PC-9 (cell line): ENCODE data around the gene PITPNC1. TPM values are rescaled to one million over a fixed set of nuclear protein-coding genes. Genes with fewer than 3 reads are reported as not detected.
"Not testable (repeated sequence)": the region's sequence is repeated elsewhere in the genome, so short reads cannot be mapped to it uniquely, and the experiment has no call there.

ENCODE experiments used
- BruUV-seq: library from RNA; stranded (reverse); fragments of 400-500 nt; replicated peaks from 2 replicates; lab custom pipeline; 2021; lab: Mats Ljungman, UMichigan
- CTCF ChIA-PET: fragments of 300-600 bp; sonication (Branson Sonifier 250); formaldehyde crosslinking; loops from one replicate; lab custom pipeline; 2022; ENCODE audit warnings: antibody characterized with exemption; lab: Charles Lee
- POLR2A ChIA-PET: fragments of 300-600 bp; sonication (Branson Sonifier 250); formaldehyde crosslinking; loops from one replicate; lab custom pipeline; 2022; ENCODE audit warnings: antibody characterized with exemption; ENCODE audit not compliant: unreplicated experiment; lab: Charles Lee
- DNase-seq, 2 experiments: peaks; one replicate each; pipeline versions ENCODE4 v3.0.0 to v3.0.0-alpha.2; 2015 to 2022; ENCODE audit warnings: mixed read lengths in 1 of 2
- H2AFZ ChIP-seq: fragments of 200-600 bp; sonication (generic); 2 replicates; pipeline ENCODE4 v1.8.1; 2017; ENCODE audit warnings: antibody characterized with exemption
- H3F3A ChIP-seq: fragments of 200-600 bp; sonication (generic); 2 replicates; pipeline ENCODE4 v1.8.1; 2017; ENCODE audit warnings: antibody characterized with exemption, mild to moderate bottlenecking, low read depth; ENCODE audit not compliant: insufficient read depth
- H3K27ac ChIP-seq: fragments of 200-600 bp; sonication (generic); 2 replicates; pipeline ENCODE4 v1.6.1; 2016; ENCODE audit warnings: mixed run types
- H3K27me3 ChIP-seq: fragments of 200-600 bp; sonication (generic); 2 replicates; pipeline ENCODE4 v1.6.1; 2016; ENCODE audit warnings: low read depth, mixed run types; ENCODE audit not compliant: insufficient read depth
- H3K36me3 ChIP-seq: fragments of 200-600 bp; sonication (generic); 2 replicates; pipeline ENCODE4 v1.6.1; 2016; ENCODE audit warnings: low read depth, mixed run types
- H3K4me1 ChIP-seq: fragments of 200-600 bp; sonication (generic); replicated peaks from 2 replicates; pipeline ENCODE4 v1.6.1; 2016; ENCODE audit warnings: mixed run types; ENCODE audit not compliant: insufficient read depth
- H3K4me2 ChIP-seq: fragments of 200-600 bp; sonication (generic); 2 replicates; pipeline ENCODE4 v1.6.1; 2017; ENCODE audit warnings: mixed run types
- H3K4me3 ChIP-seq: fragments of 200-600 bp; sonication (generic); 2 replicates; pipeline ENCODE4 v1.6.1; 2016; ENCODE audit warnings: mixed run types
- H3K79me2 ChIP-seq: fragments of 200-600 bp; sonication (generic); 2 replicates; pipeline ENCODE4 v1.6.1; 2017; ENCODE audit warnings: low read depth, mixed run types
- H3K9me2 ChIP-seq: fragments of 200-600 bp; sonication (generic); 2 replicates; pipeline ENCODE4 v1.8.1; 2017; ENCODE audit warnings: mild to moderate bottlenecking; ENCODE audit not compliant: insufficient read depth
- H3K9me3 ChIP-seq: fragments of 200-600 bp; sonication (generic); 2 replicates; pipeline ENCODE4 v1.8.1; 2016; ENCODE audit warnings: low read depth; ENCODE audit not compliant: insufficient read depth
- H4K20me1 ChIP-seq: fragments of 200-600 bp; sonication (generic); 2 replicates; pipeline ENCODE4 v1.8.1; 2017; ENCODE audit not compliant: insufficient read depth
- EZH2 ChIP-seq: fragments of 200-600 bp; sonication (generic); IDR thresholded peaks from 2 replicates; pipeline ENCODE4 v1.8.0; 2017; ENCODE audit warnings: antibody characterized with exemption, low read depth
- intact Hi-C: fragments of 100-400 bp; cut with micrococcal nuclease; formaldehyde crosslinking; loops from one replicate; pipeline ENCODE4 v1.10.0; 2022; ENCODE audit not compliant: unreplicated experiment
- total RNA-seq: library from RNA; stranded (reverse); gene quantifications from 2 replicates; pipeline ENCODE4 v1.2.3, GENCODE V29; 2021
- TF ChIP-seq, protein P1 (sequence below): fragments of 200-600 bp; sonication (generic); conservative IDR thresholded peaks from 2 replicates; pipeline ENCODE4 v1.6.1; 2017; ENCODE audit warnings: mixed run types, antibody characterized with exemption, mild to moderate bottlenecking, moderate library complexity

Gene PITPNC1
- total RNA-seq, 1 experiment from 2014 or later, result 6.0 TPM

DNA sequence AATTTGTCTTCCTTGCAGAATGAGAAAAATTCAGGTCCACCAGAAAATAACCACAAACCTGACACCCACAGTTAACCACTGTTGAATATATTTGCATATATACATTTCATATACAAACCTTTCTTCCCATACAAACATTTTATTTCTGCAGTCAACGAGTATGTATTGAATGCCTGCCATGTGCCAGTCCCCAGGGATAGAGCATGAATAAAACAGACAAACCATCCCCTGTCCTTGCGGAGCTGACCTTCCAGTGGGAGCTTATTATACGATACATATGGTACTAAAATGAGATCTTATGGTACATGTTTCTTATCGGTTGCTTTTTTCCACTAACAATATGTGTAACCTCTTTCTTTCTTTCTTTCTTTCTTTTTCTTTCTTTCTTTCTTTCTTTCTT is 116.7 kb downstream of the PITPNC1 start:
- intact Hi-C loops, result loop anchor here (5.0 kb wide), 1 partner anchor 108 kb away; no protein-coding TSS in a partner anchor
- no peaks in the 10 kb centered on the region for H3K9me2 ChIP-seq
- POLR2A ChIA-PET, result interaction anchor here (0.6 kb wide), 1 partner anchor 10 kb away, joined by 5 read pairs; no protein-coding TSS in a partner anchor
- peaks cover 9% of the 10 kb centered on the region; the same call in 1 of the 2 replicates for H3F3A ChIP-seq
- no peak overlapping the region for H3K4me3 ChIP-seq
- no peaks in the 10 kb centered on the region for H3K9me3 ChIP-seq
- H3K4me2 ChIP-seq, result no peak overlapping the region
- TF ChIP-seq EZH2, result no peak
- TF ChIP-seq, protein P1, sequence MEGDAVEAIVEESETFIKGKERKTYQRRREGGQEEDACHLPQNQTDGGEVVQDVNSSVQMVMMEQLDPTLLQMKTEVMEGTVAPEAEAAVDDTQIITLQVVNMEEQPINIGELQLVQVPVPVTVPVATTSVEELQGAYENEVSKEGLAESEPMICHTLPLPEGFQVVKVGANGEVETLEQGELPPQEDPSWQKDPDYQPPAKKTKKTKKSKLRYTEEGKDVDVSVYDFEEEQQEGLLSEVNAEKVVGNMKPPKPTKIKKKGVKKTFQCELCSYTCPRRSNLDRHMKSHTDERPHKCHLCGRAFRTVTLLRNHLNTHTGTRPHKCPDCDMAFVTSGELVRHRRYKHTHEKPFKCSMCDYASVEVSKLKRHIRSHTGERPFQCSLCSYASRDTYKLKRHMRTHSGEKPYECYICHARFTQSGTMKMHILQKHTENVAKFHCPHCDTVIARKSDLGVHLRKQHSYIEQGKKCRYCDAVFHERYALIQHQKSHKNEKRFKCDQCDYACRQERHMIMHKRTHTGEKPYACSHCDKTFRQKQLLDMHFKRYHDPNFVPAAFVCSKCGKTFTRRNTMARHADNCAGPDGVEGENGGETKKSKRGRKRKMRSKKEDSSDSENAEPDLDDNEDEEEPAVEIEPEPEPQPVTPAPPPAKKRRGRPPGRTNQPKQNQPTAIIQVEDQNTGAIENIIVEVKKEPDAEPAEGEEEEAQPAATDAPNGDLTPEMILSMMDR, result no peak
- no peak for DNase-seq
- no peaks in the 10 kb centered on the region for H4K20me1 ChIP-seq
- H3K4me1 ChIP-seq, result peaks cover 8% of the 10 kb centered on the region
- no TSS peak for BruUV-seq
- CTCF ChIA-PET, result no interaction called here
- no peaks in the 10 kb centered on the region for H3K36me3 ChIP-seq
- no peaks in the 10 kb centered on the region for H3K27me3 ChIP-seq
- H2AFZ ChIP-seq, result no peak overlapping the region
- no peaks in the 10 kb centered on the region for H3K79me2 ChIP-seq
- no peak overlapping the region for H3K27ac ChIP-seq

DNA sequence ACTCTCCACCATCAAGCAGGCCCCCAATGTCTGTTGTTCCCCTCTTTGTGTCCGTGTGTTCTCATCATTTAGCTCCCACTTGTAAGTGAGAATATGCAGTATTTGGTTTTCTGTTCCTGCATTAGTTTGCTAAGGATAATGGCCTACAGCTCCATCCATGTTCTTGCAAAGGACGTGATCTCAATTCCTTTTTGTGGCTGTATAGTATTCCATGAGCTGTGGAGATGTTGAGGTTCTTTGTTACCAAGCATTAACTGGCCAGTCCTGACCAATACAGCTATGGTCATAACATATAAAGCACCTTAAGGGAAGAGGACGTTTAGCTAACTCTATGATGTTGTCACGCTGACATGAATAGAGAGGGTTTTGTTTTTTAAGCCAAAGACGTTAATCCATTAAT is 118.5 kb downstream of the PITPNC1 start:
- POLR2A ChIA-PET, result not testable (repeated sequence)

DNA sequence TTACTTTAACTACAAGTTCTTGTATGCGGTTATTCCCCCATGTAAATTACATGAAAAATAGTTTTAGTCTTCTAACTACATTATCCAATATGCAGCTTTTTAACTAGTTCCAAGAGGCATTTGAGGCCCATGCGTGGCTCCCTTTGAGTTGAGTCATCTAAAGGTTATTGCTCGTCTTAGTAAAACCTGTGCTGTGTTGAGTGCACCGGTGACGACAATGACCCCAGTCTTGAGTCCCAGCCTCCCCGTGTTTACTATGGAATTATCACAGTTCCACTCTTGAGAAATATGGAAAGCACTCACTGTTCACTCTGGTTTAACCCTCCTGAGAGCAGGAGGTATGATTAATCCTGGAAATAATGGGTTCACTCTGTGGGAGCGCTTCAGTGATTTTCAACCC is 119.2 kb downstream of the PITPNC1 start:
- Histone ChIP-seq H3K4me1 (peaks cover 5% of the 10 kb centered on the region; the same call in 1 of the 2 replicates), H2AFZ (no peak overlapping the region), H3K79me2 (no peaks in the 10 kb centered on the region), H3K27ac (no peak overlapping the region), H3K9me2 (no peaks in the 10 kb centered on the region), H3K4me2 (no peak overlapping the region), H3K36me3 (no peaks in the 10 kb centered on the region), H4K20me1 (no peaks in the 10 kb centered on the region), H3K9me3 (no peaks in the 10 kb centered on the region), H3K4me3 (no peak overlapping the region), H3F3A (0 out of 2 replicates have a peak, but pooled peaks cover 10% of the 10 kb centered on the region), H3K27me3 (no peaks in the 10 kb centered on the region)
- no TSS peak for BruUV-seq
- CTCF ChIA-PET, result no interaction called here
- POLR2A ChIA-PET, result no interaction called here
- intact Hi-C loops, result no loop called here
- no peak for TF ChIP-seq EZH2
- TF ChIP-seq, protein P1, result no peak
- no peak for DNase-seq

More for the DNA sequence above, 118.5 kb downstream of the PITPNC1 start:
- H4K20me1 ChIP-seq, H3K9me3 ChIP-seq, DNase-seq, H2AFZ ChIP-seq, H3K27ac ChIP-seq, H3K36me3 ChIP-seq, CTCF ChIA-PET, H3K79me2 ChIP-seq, intact Hi-C loops, BruUV-seq, H3K9me2 ChIP-seq, H3K27me3 ChIP-seq, H3K4me2 ChIP-seq, H3K4me1 ChIP-seq, H3K4me3 ChIP-seq: not testable (repeated sequence)
- peaks cover 12% of the 10 kb centered on the region; the same call in 1 of the 2 replicates for H3F3A ChIP-seq

DNA sequence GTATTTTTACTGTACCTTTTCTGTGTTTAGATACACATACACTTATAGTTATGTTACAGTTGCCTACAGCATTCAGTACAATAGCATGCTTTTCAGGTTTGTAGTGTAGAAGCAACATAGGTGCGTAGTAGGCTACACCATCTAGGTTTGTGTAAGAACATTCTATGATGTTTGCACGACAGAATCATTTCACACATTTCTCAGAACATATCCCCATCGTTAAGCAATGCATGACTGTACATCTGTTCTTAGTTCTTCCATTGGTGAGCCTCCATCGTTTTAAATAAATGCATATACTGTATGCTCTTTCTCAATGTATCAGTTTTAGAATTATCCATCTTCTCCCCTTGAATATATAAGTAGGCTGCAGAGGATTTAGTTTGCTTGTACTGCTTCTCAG is 122.6 kb downstream of the PITPNC1 start:
- intact Hi-C loops, result no loop called here
- Histone ChIP-seq H2AFZ (no peak overlapping the region), H3K27ac (no peak overlapping the region), H3K4me1 (peaks cover 28% of the 10 kb centered on the region), H4K20me1 (no peaks in the 10 kb centered on the region), H3K27me3 (no peaks in the 10 kb centered on the region), H3K4me2 (no peak overlapping the region), H3K79me2 (no peaks in the 10 kb centered on the region), H3K9me2 (no peaks in the 10 kb centered on the region), H3K9me3 (no peaks in the 10 kb centered on the region), H3K36me3 (no peaks in the 10 kb centered on the region), H3F3A (peaks cover 15% of the 10 kb centered on the region; the same call in 1 of the 2 replicates), H3K4me3 (no peak overlapping the region)
- POLR2A ChIA-PET, result no interaction called here
- DNase-seq, result no peak
- TF ChIP-seq, protein P1, result no peak
- BruUV-seq, result no TSS peak
- CTCF ChIA-PET, result no interaction called here
